PC-3 (cell line): ENCODE data around the gene LHX4. TPM values are rescaled to one million over a fixed set of nuclear protein-coding genes. Genes with fewer than 3 reads are reported as not detected.

Source experiments
- ATAC-seq: fragments of 200-7000 bp; cut with Tn5 transposase; 2 replicates; pipeline ENCODE4 v1.9.1; 2020; ENCODE audit warnings: mild to moderate bottlenecking, moderate library complexity
- BruUV-seq: library from RNA; stranded (reverse); fragments of 400-500 nt; replicated peaks from 2 replicates; lab custom pipeline; 2021; lab: Mats Ljungman, UMichigan
- CTCF ChIA-PET: fragments of 300-600 bp; sonication (Branson Sonifier 250); formaldehyde crosslinking; loops from one replicate; lab custom pipeline; 2022; ENCODE audit warnings: antibody characterized with exemption; lab: Charles Lee
- POLR2A ChIA-PET: fragments of 300-600 bp; sonication (Branson Sonifier 250); formaldehyde crosslinking; loops from one replicate; lab custom pipeline; 2022; ENCODE audit warnings: antibody characterized with exemption; ENCODE audit not compliant: unreplicated experiment; lab: Charles Lee
- DNase-seq: peaks from one replicate; pipeline ENCODE4 v3.0.0-alpha.2; 2015
- H2AFZ ChIP-seq: fragments of 300-600 bp; sonication (generic); 2 replicates; pipeline ENCODE4 v1.6.0; 2016; ENCODE audit warnings: antibody characterized with exemption, low read length
- H3F3A ChIP-seq: fragments of 300-600 bp; sonication (generic); one replicate; pipeline ENCODE4 v1.6.0; 2017; ENCODE audit warnings: antibody characterized with exemption, low read length, control low read depth, mild to moderate bottlenecking; ENCODE audit not compliant: unreplicated experiment
- H3K27ac ChIP-seq: fragments of 300-600 bp; sonication (generic); 2 replicates; pipeline ENCODE4 v1.5.1; 2016; ENCODE audit warnings: mild to moderate bottlenecking, low read length
- H3K27me3 ChIP-seq: fragments of 300-600 bp; sonication (generic); 2 replicates; pipeline ENCODE4 v1.6.1; 2016; ENCODE audit warnings: low read length, mixed read lengths
- H3K36me3 ChIP-seq: fragments of 300-600 bp; sonication (generic); 2 replicates; pipeline ENCODE4 v1.6.1; 2016; ENCODE audit warnings: low read depth, mixed run types, low read length, mixed read lengths
- H3K4me1 ChIP-seq: fragments of 300-600 bp; sonication (generic); 2 replicates; pipeline ENCODE4 v1.5.1; 2016; ENCODE audit warnings: low read length; ENCODE audit not compliant: insufficient read depth
- H3K4me2 ChIP-seq: fragments of 300-600 bp; sonication (generic); 2 replicates; pipeline ENCODE4 v1.6.0; 2016; ENCODE audit warnings: low read length
- H3K4me3 ChIP-seq: fragments of 300-600 bp; sonication (generic); 2 replicates; pipeline ENCODE4 v1.5.1; 2016; ENCODE audit warnings: mild to moderate bottlenecking, low read length, mixed read lengths
- H3K79me2 ChIP-seq: fragments of 300-600 bp; sonication (generic); 2 replicates; pipeline ENCODE4 v1.6.1; 2017; ENCODE audit warnings: low read length, mixed read lengths
- H3K9ac ChIP-seq: fragments of 300-600 bp; sonication (generic); 2 replicates; pipeline ENCODE4 v1.6.0; 2016; ENCODE audit warnings: mild to moderate bottlenecking, low read length
- H3K9me2 ChIP-seq: fragments of 300-600 bp; sonication (generic); replicated peaks from 2 replicates; pipeline ENCODE4 v1.6.1; 2016; ENCODE audit warnings: mixed run types, low read length, mixed read lengths
- H3K9me3 ChIP-seq: fragments of 300-600 bp; sonication (generic); 2 replicates; pipeline ENCODE4 v1.6.1; 2016; ENCODE audit warnings: low read length, mixed read lengths
- H4K20me1 ChIP-seq: fragments of 300-600 bp; sonication (generic); 2 replicates; pipeline ENCODE4 v1.6.1; 2016; ENCODE audit warnings: low read length, mixed read lengths
- CTCF ChIP-seq: fragments of 300-600 bp; sonication (generic); conservative IDR thresholded peaks from 2 replicates; pipeline ENCODE4 v1.5.1; 2017; ENCODE audit warnings: antibody characterized with exemption, low read depth, mild to moderate bottlenecking, low read length
- EZH2 ChIP-seq: fragments of 300-600 bp; sonication (generic); IDR thresholded peaks from one replicate; pipeline ENCODE4 v1.6.1; 2017; ENCODE audit warnings: antibody characterized with exemption, mild to moderate bottlenecking, low read length; ENCODE audit not compliant: unreplicated experiment
- EZH2phosphoT487 ChIP-seq: fragments of 300-600 bp; sonication (generic); IDR thresholded peaks from 2 replicates; pipeline ENCODE4 v1.6.1; 2018; ENCODE audit warnings: mild to moderate bottlenecking, antibody characterized with exemption, low read length, borderline replicate concordance
- intact Hi-C: fragments of 100-400 bp; cut with micrococcal nuclease; formaldehyde crosslinking; loops from 2 replicates; pipeline ENCODE4 v1.9.0; 2023
- total RNA-seq: library from RNA; depleted of rRNA; stranded (reverse); fragments of >200 nt; gene quantifications from 2 replicates; pipeline ENCODE4 v1.2.3, GENCODE V29; 2014

Gene LHX4
- total RNA-seq, 1 experiment from 2014 or later: 0.04 TPM

GRCh38 chr1:180232521-180233043, 2.5 kb downstream of the LHX4 start:
- no peak overlapping the region for H3K27ac ChIP-seq
- DNase-seq: no peak
- BruUV-seq: no TSS peak
- H3K27me3 ChIP-seq: peaks cover 45% of the 10 kb centered on the region
- TF ChIP-seq CTCF (no peak), EZH2 (no peak), EZH2phosphoT487 (no peak)
- H3K4me2 ChIP-seq: no peak overlapping the region
- no peaks in the 10 kb centered on the region for H4K20me1 ChIP-seq
- intact Hi-C loops: no loop called here
- H3F3A ChIP-seq: no peaks in the 10 kb centered on the region
- no peak overlapping the region for H3K9ac ChIP-seq
- no peak overlapping the region for H2AFZ ChIP-seq
- no peaks in the 10 kb centered on the region for H3K79me2 ChIP-seq
- no peak overlapping the region for H3K4me3 ChIP-seq
- ChIA-PET CTCF (no interaction called here), POLR2A (no interaction called here)
- no peaks in the 10 kb centered on the region for H3K9me2 ChIP-seq
- H3K36me3 ChIP-seq: no peaks in the 10 kb centered on the region
- peaks cover 14% of the 10 kb centered on the region for H3K4me1 ChIP-seq
- no peak for ATAC-seq
- no peaks in the 10 kb centered on the region for H3K9me3 ChIP-seq

- H3K9me2 ChIP-seq: no peaks in the 10 kb centered on the region
- H3K36me3 ChIP-seq: no peaks in the 10 kb centered on the region
- H3K4me2 ChIP-seq: no peak overlapping the region
- no peak overlapping the region for H2AFZ ChIP-seq
- ATAC-seq (no peak), DNase-seq (no peak)
- peaks cover 14% of the 10 kb centered on the region for H3K4me1 ChIP-seq
- no peaks in the 10 kb centered on the region for H3K79me2 ChIP-seq
- no peak overlapping the region for H3K4me3 ChIP-seq
- ChIA-PET POLR2A (no interaction called here), CTCF (no interaction called here)
- no peaks in the 10 kb centered on the region for H4K20me1 ChIP-seq
- intact Hi-C loops: no loop called here
- no peaks in the 10 kb centered on the region for H3K9me3 ChIP-seq
- peaks cover 45% of the 10 kb centered on the region for H3K27me3 ChIP-seq
- H3F3A ChIP-seq: no peaks in the 10 kb centered on the region
- H3K27ac ChIP-seq: no peak overlapping the region
- BruUV-seq: no TSS peak
- TF ChIP-seq EZH2phosphoT487: no peak
- no peak for TF ChIP-seq EZH2
- TF ChIP-seq CTCF: no peak
- no peak overlapping the region for H3K9ac ChIP-seq
Measured at GRCh38 chr1:180233191-180234011, 3.3 kb downstream of the LHX4 start.
